Transverse colon (tissue), 3 donors: ENCODE results near the gene MYOF.

Experiments
- CTCF ChIP-seq, 5 experiments: fragments of 200-600 bp in 3 of 5; fragments of 450-650 bp in 2 of 5; sonication (generic) in 3 of 5; IDR thresholded peaks; 1 replicate in 2 of 5; 2 replicates in 3 of 5; pipeline ENCODE4 v1.5.1; 2016 to 2017; ENCODE audit warnings: antibody characterized with exemption in 5 of 5, inconsistent platforms in 3 of 5, mild to moderate bottlenecking in 2 of 5, moderate library complexity in 1 of 5
- EP300 ChIP-seq: sonication (generic); formaldehyde crosslinking; IDR thresholded peaks from one replicate; pipeline ENCODE4 v1.6.1; 2017; ENCODE audit warnings: antibody characterized with exemption, low read depth

GRCh38 chr10:93494494-93494893 lies 12.4 kb upstream of the MYOF start:
- TF ChIP-seq CTCF (IDR thresholded peaks at IDR 0.05): no peak
- TF ChIP-seq EP300: no peak
